Large intestine (tissue), 3 donors: ENCODE measurements around the gene NBEAL2. TPM values are rescaled to one million over a fixed set of nuclear protein-coding genes. Genes with fewer than 3 reads are reported as not detected.

Source experiments
- DNase-seq, 2 donors: peaks; one replicate each; pipeline versions ENCODE4 v3.0.0 to v3.0.0-alpha.2; 2013
- H3K27ac ChIP-seq: one replicate; pipeline ENCODE4 v1.5.1; 2013; ENCODE audit warnings: low read length
- H3K27me3 ChIP-seq: 2 replicates; pipeline ENCODE4 v1.6.1; 2013; ENCODE audit warnings: low read length; ENCODE audit not compliant: control insufficient read depth, insufficient read depth
- H3K36me3 ChIP-seq: 2 replicates; pipeline ENCODE4 v1.6.1; 2013; ENCODE audit warnings: low read length; ENCODE audit not compliant: control insufficient read depth, insufficient read depth
- H3K4me1 ChIP-seq: one replicate; pipeline ENCODE4 v1.6.1; 2013; ENCODE audit warnings: low read length; ENCODE audit not compliant: control insufficient read depth, insufficient read depth
- H3K4me3 ChIP-seq: one replicate; pipeline ENCODE4 v1.5.1; 2013; ENCODE audit warnings: low read length
- H3K9me3 ChIP-seq: one replicate; pipeline ENCODE4 v1.6.1; 2013; ENCODE audit warnings: mild to moderate bottlenecking, low read depth, low read length, moderate library complexity; ENCODE audit not compliant: control insufficient read depth
- WGBS: methylation state at CpG from one replicate; pipeline ENCODE4 v1.1.5; 2013; ENCODE audit warnings: low lambda C conversion rate; ENCODE audit not compliant: insufficient coverage; 5-methylcytosine and 5-hydroxymethylcytosine counted together
- polyA plus RNA-seq: library from polyadenylated mRNA; unstranded; fragments of 120-200 nt; gene quantifications from one replicate; pipeline ENCODE4 v1.2.1, GENCODE V29; 2013

NBEAL2 gene
- polyA plus RNA-seq, 1 donor, result 40.8 TPM

- no peak for DNase-seq
- Histone ChIP-seq H3K27ac (peak overlapping the region; percentile 89), H3K4me1 (peaks cover 97% of the 10 kb centered on the region), H3K36me3 (peaks cover 33% of the 10 kb centered on the region), H3K9me3 (no peaks in the 10 kb centered on the region), H3K4me3 (no peak overlapping the region), H3K27me3 (no peaks in the 10 kb centered on the region)
- WGBS, result no CpG with 5 or more reads among the region's 8 CpGs
Observed at GRCh38 chr3:46934498-46935167, 44.8 kb upstream of the NBEAL2 start.

- Histone ChIP-seq H3K27me3 (no peaks in the 10 kb centered on the region), H3K36me3 (peaks cover 40% of the 10 kb centered on the region), H3K27ac (peak overlapping the region; percentile 89), H3K4me1 (peaks cover 97% of the 10 kb centered on the region), H3K4me3 (no peak overlapping the region), H3K9me3 (no peaks in the 10 kb centered on the region)
- peak; percentile 95 to 96 for DNase-seq
- WGBS, result no CpG with 5 or more reads among the region's 7 CpGs
Observed at GRCh38 chr3:46935168-46935858, 44.2 kb upstream of the NBEAL2 start.

DNA sequence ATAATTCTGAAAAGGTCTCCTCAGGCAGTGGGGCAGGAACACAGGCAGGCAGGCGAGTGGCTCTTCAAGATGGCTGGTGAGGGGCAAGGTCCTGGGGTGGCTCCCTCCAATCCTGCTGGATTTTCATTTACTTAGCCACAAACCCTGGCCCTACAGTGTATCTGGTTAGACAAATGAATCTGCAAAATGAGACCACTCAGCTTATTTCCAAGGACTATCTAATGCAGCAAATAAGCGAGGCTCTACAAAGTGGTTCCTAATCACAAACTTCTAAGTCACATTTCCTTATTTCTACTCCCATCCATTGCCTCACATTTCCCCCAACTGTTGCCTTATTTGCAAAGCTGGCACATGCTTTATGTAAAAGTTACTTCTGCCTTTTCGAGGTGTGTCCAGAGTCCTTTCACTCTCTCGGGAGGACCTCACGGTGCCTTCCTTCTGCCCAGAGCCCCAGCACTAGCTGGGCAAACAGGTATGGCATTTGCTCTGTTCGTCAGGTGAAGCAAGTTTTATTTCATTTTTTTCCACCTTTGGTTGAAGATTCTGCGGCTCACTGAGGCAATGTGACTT, 43.4 kb upstream of the NBEAL2 start:
- DNase-seq, result no peak
- H3K4me3 ChIP-seq, result no peak overlapping the region
- no peaks in the 10 kb centered on the region for H3K27me3 ChIP-seq
- H3K36me3 ChIP-seq, result peaks cover 48% of the 10 kb centered on the region
- peaks cover 96% of the 10 kb centered on the region for H3K4me1 ChIP-seq
- H3K9me3 ChIP-seq, result no peaks in the 10 kb centered on the region
- 60% methylated on average over 2 of the region's 7 CpGs for WGBS
- peak overlapping the region; percentile 89 for H3K27ac ChIP-seq

- H3K4me1 ChIP-seq, result peaks cover 94% of the 10 kb centered on the region
- peak overlapping the region; percentile 89 for H3K27ac ChIP-seq
- no peaks in the 10 kb centered on the region for H3K27me3 ChIP-seq
- no peak for DNase-seq
- H3K4me3 ChIP-seq, result no peak overlapping the region
- H3K9me3 ChIP-seq, result no peaks in the 10 kb centered on the region
- peaks cover 48% of the 10 kb centered on the region for H3K36me3 ChIP-seq
- WGBS, result no CpG with 5 or more reads among the region's 5 CpGs
Observed at GRCh38 chr3:46936733-46937250, 42.7 kb upstream of the NBEAL2 start.

- H3K27ac ChIP-seq, result peak overlapping the region; percentile 68
- no peaks in the 10 kb centered on the region for H3K9me3 ChIP-seq
- peaks cover 94% of the 10 kb centered on the region for H3K4me1 ChIP-seq
- H3K4me3 ChIP-seq, result no peak overlapping the region
- DNase-seq, result peak in 1 of 2 donors; percentile 81
- no peaks in the 10 kb centered on the region for H3K27me3 ChIP-seq
- H3K36me3 ChIP-seq, result peaks cover 48% of the 10 kb centered on the region
- WGBS, result no CpG with 5 or more reads among the region's 2 CpGs
Observed at GRCh38 chr3:46938118-46938517, 41.3 kb upstream of the NBEAL2 start.

- peak in 1 of 2 donors; percentile 48 for DNase-seq
- Histone ChIP-seq H3K9me3 (no peaks in the 10 kb centered on the region), H3K27ac (peak overlapping the region; percentile 68), H3K4me3 (no peak overlapping the region), H3K27me3 (no peaks in the 10 kb centered on the region), H3K36me3 (peaks cover 43% of the 10 kb centered on the region), H3K4me1 (peaks cover 93% of the 10 kb centered on the region)
- no CpG with 5 or more reads among the region's 12 CpGs for WGBS
Observed at GRCh38 chr3:46939578-46940445, 39.7 kb upstream of the NBEAL2 start.

- DNase-seq, result peak in 1 of 2 donors; percentile 90
- H3K9me3 ChIP-seq, result no peaks in the 10 kb centered on the region
- no CpG with 5 or more reads among the region's 7 CpGs for WGBS
- H3K27me3 ChIP-seq, result no peaks in the 10 kb centered on the region
- no peak overlapping the region for H3K4me3 ChIP-seq
- peaks cover 94% of the 10 kb centered on the region for H3K4me1 ChIP-seq
- peak overlapping the region; percentile 93 for H3K27ac ChIP-seq
- peaks cover 36% of the 10 kb centered on the region for H3K36me3 ChIP-seq
Observed at GRCh38 chr3:46942076-46942475, 37.4 kb upstream of the NBEAL2 start.

DNA sequence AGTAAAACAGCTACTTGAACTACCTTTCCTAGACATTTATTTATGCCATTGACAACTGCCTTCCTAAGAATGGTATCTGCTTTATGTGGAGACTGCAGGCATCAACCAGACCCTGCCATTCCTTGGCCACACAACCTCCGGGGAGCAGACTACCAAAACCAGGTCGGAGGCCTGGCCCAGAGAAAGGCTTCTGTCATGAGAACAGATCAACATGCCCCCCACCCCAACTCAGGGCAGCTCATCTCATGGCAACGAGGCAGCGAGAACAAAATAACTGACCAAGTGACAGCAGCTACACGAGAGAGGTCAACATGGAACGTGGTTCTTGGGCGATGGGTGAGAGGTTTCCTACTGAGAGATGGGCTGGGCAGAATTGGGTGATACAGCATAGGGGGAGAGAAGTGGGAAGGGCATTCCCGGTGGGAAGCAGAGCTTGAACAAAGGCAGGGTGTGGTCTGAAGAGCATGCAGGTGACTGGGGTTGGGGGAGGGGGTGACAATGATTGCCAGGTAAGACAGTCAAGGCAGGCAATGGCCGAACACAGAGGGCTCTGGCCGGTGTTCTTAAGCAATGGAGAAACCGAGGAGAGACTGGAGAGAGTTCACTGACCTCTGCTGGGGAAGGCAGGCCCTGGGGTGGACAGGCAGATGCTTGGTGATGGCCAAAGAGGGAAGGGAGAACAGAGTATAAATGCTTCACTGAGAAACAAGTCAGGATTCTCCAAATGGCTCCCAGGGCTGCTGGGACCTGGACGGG, 36.8 kb upstream of the NBEAL2 start:
- no peaks in the 10 kb centered on the region for H3K9me3 ChIP-seq
- peaks cover 30% of the 10 kb centered on the region for H3K36me3 ChIP-seq
- peaks cover 94% of the 10 kb centered on the region for H3K4me1 ChIP-seq
- WGBS, result 40% methylated on average over 1 of the region's 12 CpGs
- H3K27ac ChIP-seq, result peak overlapping the region; percentile 93
- no peaks in the 10 kb centered on the region for H3K27me3 ChIP-seq
- peak overlapping the region; percentile 1 for H3K4me3 ChIP-seq
- peak in 1 of 2 donors; percentile 56 for DNase-seq

DNA sequence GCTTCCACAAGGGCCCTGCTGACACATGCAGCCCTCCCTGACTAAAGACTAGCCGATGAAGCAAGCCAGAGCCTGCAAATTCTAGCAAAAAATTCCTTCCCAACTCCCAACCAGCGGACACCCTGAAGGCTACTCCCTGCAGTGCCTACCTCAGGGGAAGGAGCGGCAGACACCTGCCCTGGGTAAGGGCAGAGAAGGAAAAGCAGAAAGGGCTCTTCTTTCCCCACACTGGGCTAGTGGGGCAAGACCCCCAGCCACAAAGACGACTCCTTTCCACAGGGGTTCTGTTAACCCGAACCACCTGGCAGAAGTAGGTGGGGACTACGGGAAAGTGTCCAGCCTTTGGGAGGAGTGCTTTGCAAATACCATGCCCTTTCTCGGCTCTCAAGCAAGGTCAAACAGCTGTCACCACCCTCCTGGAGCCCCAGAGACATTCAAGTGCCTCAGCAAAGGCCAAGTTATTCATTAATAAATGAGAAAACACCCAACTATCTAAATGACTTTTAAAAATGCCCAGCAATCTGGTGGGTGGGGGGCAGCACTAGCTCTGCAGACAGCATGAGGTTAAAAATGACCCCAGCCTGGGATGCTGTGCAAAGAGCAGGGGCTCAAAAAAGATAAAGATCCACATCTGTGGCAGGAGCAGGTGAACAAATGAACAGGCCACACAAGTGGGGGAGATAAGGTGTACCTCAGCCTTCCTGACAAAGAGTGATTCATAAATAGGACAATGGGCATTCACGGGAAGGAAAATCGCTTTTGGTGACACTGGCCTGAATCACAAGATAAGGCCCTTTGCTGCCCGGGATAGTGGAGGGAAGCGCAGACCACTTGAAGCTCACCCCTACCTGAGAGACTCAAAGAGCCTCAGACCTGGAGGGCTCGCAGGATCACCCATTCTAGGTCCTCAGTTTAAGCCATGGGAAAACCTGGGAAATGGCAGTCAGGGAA, 36.0 kb upstream of the NBEAL2 start:
- peak overlapping the region; percentile 93 for H3K27ac ChIP-seq
- peak overlapping the region; percentile 1 for H3K4me3 ChIP-seq
- WGBS, result 37% methylated on average over 2 of the region's 12 CpGs
- no peaks in the 10 kb centered on the region for H3K9me3 ChIP-seq
- peak in 1 of 2 donors; percentile 91 for DNase-seq
- H3K4me1 ChIP-seq, result peaks cover 94% of the 10 kb centered on the region
- no peaks in the 10 kb centered on the region for H3K27me3 ChIP-seq
- peaks cover 25% of the 10 kb centered on the region for H3K36me3 ChIP-seq
